ACC112 (cell line): Measurements from ENCODE around the gene CEP68.
"Not testable (repeated sequence)": the region's sequence is repeated elsewhere in the genome, so short reads cannot be mapped to it uniquely, and the experiment has no call there.

ENCODE experiments used
- H2AFZ ChIP-seq: fragments of 200-600 bp; sonication (generic); one replicate; pipeline ENCODE4 v1.6.0; 2017; ENCODE audit warnings: antibody characterized with exemption, low read length; ENCODE audit not compliant: unreplicated experiment
- H3K27ac ChIP-seq: fragments of 200-600 bp; sonication (generic); 2 replicates; pipeline ENCODE4 v1.5.1; 2014; ENCODE audit warnings: low read depth, mild to moderate bottlenecking, antibody characterized with exemption, low read length, moderate library complexity
- H3K27me3 ChIP-seq: fragments of 200-600 bp; sonication (generic); 2 replicates; pipeline ENCODE4 v1.6.1; 2014; ENCODE audit warnings: mild to moderate bottlenecking, antibody characterized with exemption, low read length, moderate library complexity, mixed read lengths; ENCODE audit not compliant: insufficient read depth
- H3K36me3 ChIP-seq: fragments of 200-600 bp; sonication (generic); 2 replicates; pipeline ENCODE4 v1.6.1; 2016; ENCODE audit warnings: mild to moderate bottlenecking, antibody characterized with exemption, low read length, moderate library complexity, mixed read lengths; ENCODE audit not compliant: insufficient read depth
- H3K4me1 ChIP-seq: fragments of 200-600 bp; sonication (generic); one replicate; pipeline ENCODE4 v1.6.1; 2016; ENCODE audit warnings: low read length, mixed read lengths; ENCODE audit not compliant: insufficient read depth, unreplicated experiment, control insufficient read depth
- H3K4me3 ChIP-seq: fragments of 200-600 bp; sonication (generic); 2 replicates; pipeline ENCODE4 v1.5.1; 2014; ENCODE audit warnings: mild to moderate bottlenecking, low read depth, low read length
- H3K79me2 ChIP-seq: fragments of 200-600 bp; sonication (generic); one replicate; pipeline ENCODE4 v1.6.0; 2016; ENCODE audit warnings: low read length; ENCODE audit not compliant: control insufficient read depth, unreplicated experiment, insufficient read depth

Gene CEP68, protein sequence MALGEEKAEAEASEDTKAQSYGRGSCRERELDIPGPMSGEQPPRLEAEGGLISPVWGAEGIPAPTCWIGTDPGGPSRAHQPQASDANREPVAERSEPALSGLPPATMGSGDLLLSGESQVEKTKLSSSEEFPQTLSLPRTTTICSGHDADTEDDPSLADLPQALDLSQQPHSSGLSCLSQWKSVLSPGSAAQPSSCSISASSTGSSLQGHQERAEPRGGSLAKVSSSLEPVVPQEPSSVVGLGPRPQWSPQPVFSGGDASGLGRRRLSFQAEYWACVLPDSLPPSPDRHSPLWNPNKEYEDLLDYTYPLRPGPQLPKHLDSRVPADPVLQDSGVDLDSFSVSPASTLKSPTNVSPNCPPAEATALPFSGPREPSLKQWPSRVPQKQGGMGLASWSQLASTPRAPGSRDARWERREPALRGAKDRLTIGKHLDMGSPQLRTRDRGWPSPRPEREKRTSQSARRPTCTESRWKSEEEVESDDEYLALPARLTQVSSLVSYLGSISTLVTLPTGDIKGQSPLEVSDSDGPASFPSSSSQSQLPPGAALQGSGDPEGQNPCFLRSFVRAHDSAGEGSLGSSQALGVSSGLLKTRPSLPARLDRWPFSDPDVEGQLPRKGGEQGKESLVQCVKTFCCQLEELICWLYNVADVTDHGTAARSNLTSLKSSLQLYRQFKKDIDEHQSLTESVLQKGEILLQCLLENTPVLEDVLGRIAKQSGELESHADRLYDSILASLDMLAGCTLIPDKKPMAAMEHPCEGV

DNA sequence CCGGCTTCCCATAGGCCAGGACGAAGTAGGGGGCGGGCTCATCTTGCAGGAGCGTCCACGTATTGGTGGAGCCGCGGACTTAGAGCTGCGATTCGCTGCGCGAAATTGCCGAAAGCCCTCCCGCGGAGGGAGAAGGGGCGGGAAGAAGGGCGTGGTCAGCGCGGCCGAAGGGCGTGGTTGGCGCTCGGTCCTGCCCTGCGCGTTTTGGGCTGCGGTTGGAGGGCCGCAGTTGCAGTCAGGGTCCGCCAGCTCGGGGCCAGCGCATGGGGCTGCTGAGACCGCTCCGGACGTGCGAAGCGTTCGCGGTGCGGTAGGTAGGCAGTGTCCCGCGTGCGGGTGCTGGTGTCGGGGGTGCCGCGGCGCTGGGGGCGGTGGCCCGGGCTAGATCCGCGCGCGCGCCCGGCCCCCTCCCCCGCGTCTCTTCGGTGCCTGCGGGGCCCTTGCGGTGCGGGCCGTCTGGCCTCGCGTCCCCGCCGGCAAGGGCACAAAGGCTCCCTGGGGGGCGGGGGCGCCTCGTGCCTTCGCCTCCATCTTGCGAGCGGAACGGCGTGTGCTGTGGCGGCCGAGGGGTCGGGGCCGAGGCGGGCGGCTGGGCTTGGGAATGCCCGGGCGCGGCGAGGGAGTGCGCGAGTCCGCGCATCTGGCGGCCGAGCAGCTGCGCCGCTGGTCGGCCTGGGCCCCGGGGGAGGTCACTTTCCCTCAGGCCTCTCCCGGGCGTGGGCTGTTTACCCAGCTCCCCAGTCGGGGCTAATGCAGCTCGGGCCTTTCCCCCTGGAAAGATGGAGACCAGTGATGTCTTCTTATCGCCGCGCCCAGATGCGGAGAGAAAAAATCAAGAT, at the start of gene CEP68:
CEP68 (plus strand) TSS at position 202 of the 839 bp plus-strand sequence. CDS start 13,029 bp downstream, outside the sequence.
- Histone ChIP-seq H3K27me3 (no peaks in the 10 kb centered on the region), H3K79me2 (peaks cover 26% of the 10 kb centered on the region), H3K4me1 (peaks cover 16% of the 10 kb centered on the region), H3K36me3 (no peaks in the 10 kb centered on the region), H3K4me3 (peak within 1 kb of the TSS; percentile 97), H2AFZ (peak within 1 kb of the TSS; percentile 93), H3K27ac (peak within 1 kb of the TSS; percentile 44)

DNA sequence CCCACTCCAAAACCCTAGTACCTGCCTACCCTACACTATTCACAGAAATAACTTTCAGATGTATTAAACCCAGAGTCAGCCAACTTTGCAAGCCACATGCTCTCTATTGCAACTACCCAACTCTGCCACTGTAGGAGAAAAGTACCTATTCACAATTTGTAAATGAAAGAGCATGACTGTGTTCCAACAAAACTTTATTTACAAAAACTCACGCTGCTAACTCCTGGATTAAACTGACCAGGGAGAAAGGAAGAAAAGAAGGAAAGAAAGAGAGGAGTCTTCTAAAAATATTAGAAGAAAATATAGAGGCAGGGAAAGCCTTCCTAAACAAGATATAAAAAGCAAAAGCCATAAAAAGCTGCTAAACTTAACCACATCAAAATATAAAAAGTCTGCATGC, 42.4 kb upstream of the CEP68 start:
- no peaks in the 10 kb centered on the region for H3K36me3 ChIP-seq
- H3K27ac ChIP-seq = no peak overlapping the region

DNA sequence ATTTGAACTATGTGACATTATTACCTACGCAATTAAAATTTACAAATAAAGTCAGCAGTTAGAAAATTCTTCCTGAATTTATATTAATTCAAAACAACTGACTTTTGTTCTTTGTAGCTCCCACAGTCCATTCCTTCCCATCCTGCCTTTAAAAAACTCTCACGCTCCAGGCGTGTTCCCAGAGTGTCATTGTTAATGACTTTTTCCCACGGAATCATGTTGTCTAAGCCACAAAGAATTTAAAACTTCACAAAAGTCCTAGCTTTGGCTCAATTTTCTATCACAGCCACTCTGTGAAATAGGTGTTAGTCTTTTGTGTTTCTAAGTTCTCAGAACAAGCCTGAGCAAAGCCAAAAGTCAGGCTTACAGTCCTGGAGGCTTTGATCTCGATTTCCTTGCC, 40.5 kb upstream of the CEP68 start:
- no peaks in the 10 kb centered on the region for H3K4me1 ChIP-seq
- no peaks in the 10 kb centered on the region for H3K79me2 ChIP-seq
- H2AFZ ChIP-seq = no peak overlapping the region
- H3K36me3 ChIP-seq = no peaks in the 10 kb centered on the region
- H3K4me3 ChIP-seq = no peak overlapping the region
- H3K27me3 ChIP-seq = no peaks in the 10 kb centered on the region
- no peak overlapping the region for H3K27ac ChIP-seq

More for the DNA sequence above, 42.4 kb upstream of the CEP68 start:
- H3K4me1 ChIP-seq = no peaks in the 10 kb centered on the region
- no peaks in the 10 kb centered on the region for H3K79me2 ChIP-seq
- H3K27me3 ChIP-seq = no peaks in the 10 kb centered on the region
- H2AFZ ChIP-seq = no peak overlapping the region
- no peak overlapping the region for H3K4me3 ChIP-seq

DNA sequence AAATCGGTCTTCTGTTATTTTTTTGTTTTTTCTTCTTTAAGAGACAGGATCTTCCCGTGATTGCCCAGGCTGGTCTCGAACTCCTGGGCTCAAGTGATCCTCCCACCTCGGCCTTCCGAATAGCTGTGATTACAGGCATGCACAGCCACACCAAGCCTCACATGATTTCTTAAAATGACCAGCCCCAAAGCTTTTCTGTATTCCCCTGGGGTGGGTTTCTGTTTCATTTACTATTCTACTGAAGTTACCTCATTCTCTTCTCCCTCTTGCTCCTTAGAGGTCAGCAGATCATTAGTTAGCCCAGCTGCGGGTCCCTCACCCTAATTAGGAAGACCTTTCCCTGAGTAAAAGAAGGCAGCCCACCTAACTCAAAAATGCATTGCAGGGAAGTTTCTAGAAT, 39.4 kb upstream of the CEP68 start:
- H3K4me1 ChIP-seq = no peaks in the 10 kb centered on the region
- H3K4me3 ChIP-seq = no peak overlapping the region
- H3K27me3 ChIP-seq = no peaks in the 10 kb centered on the region
- no peak overlapping the region for H3K27ac ChIP-seq
- no peaks in the 10 kb centered on the region for H3K36me3 ChIP-seq
- H2AFZ ChIP-seq = no peak overlapping the region
- H3K79me2 ChIP-seq = no peaks in the 10 kb centered on the region

DNA sequence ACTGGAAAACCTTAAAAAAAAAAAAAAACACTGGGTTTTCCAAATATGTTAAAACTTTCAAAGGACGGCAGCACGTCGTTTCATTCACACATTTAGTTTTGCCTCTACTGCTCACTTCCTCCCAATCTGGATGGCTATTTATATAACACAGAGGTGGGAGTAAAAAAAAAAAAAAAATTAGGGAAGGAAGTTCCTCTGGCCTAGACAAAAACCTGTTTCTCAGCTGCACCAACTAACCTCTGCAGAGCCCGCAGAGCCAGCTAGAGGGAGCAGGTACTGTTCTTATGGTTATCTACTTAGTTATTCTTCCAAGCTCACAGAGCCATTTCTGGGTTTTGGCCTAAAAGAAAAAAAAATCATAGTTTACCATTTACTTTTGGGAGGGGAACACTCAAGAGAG, 38.9 kb upstream of the CEP68 start:
- H3K79me2 ChIP-seq = no peaks in the 10 kb centered on the region
- no peaks in the 10 kb centered on the region for H3K36me3 ChIP-seq

DNA sequence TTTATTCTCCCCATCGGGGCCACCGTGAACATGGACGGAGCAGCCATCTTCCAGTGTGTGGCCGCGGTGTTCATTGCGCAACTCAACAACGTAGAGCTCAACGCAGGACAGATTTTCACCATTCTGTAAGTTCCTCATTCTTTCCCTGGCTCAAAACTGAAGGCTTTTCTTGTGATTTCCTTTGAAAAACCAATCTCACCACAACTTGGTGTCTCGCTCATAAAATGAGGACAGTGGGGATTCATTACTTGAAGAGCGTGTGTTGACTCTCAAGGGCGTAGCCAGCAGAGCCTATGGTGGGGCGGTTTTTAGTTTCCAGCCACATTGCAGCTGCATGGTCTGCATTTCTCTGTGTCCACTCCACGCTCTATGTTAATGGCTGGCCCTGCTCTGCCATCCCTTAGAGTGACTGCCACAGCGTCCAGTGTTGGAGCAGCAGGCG, 38.1 kb upstream of the CEP68 start:
- H3K4me3 ChIP-seq = no peak overlapping the region

More for the DNA sequence above, 38.9 kb upstream of the CEP68 start:
- Histone ChIP-seq H3K27me3 (no peaks in the 10 kb centered on the region), H3K4me3 (no peak overlapping the region), H3K27ac (no peak overlapping the region), H3K4me1 (no peaks in the 10 kb centered on the region), H2AFZ (no peak overlapping the region)

DNA sequence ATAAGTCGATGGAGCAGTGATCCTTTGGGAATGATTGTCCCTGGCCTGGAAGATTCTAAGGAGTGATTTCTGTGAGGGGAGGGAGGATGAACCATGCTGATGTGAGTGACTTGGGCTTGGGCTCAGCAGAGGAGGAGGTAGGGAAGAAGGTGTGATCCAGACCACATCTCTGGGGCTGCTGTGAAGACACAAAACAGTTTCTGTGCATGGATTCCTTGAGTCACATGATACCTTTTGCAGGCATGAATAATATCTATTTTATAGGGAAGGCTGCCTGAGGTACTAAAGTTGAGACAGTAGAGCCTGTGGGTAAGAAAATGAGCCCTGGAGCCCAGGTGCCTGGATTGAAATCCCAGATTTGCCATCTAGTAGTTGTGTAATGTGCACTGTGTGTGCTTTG, 37.2 kb upstream of the CEP68 start:
- no peaks in the 10 kb centered on the region for H3K27me3 ChIP-seq
- no peak overlapping the region for H2AFZ ChIP-seq
- no peak overlapping the region for H3K27ac ChIP-seq
- peaks cover 3% of the 10 kb centered on the region for H3K4me1 ChIP-seq
- H3K79me2 ChIP-seq = no peaks in the 10 kb centered on the region
- no peak overlapping the region for H3K4me3 ChIP-seq
- no peaks in the 10 kb centered on the region for H3K36me3 ChIP-seq

More for the DNA sequence above, 38.1 kb upstream of the CEP68 start:
- Histone ChIP-seq H3K36me3 (no peaks in the 10 kb centered on the region), H3K27ac (no peak overlapping the region), H3K79me2 (no peaks in the 10 kb centered on the region), H2AFZ (no peak overlapping the region), H3K27me3 (no peaks in the 10 kb centered on the region), H3K4me1 (no peaks in the 10 kb centered on the region)

DNA sequence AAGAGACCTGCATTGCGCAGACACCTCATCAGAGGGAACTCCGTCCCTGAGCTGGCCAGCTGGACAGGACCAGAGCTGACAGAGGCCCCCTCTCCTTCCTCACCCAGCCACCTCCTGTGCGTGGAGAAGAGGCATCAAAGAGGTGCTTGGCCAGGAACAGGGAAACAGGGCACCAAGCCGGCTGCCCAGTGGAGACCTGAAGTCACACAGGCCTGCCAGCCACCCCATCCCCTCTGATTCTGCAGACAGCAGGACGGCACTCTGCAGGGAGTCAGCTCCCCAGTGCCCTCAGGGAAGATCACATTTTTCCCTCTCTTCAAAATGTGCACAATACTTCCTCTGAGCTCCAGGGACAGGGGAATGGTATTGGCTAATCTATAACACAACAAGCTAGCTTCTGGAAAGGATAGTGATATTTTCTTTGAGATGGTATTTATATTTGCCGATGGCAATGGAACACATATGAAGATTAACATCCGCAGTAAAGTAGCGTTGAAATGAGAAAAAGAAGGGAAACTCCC, 36.5 kb upstream of the CEP68 start:
- H3K79me2 ChIP-seq = no peaks in the 10 kb centered on the region
- H3K36me3 ChIP-seq = no peaks in the 10 kb centered on the region
- H3K27ac ChIP-seq = no peak overlapping the region
- H3K4me1 ChIP-seq = peaks cover 8% of the 10 kb centered on the region
- H2AFZ ChIP-seq = no peak overlapping the region
- H3K4me3 ChIP-seq = no peak overlapping the region
- H3K27me3 ChIP-seq = no peaks in the 10 kb centered on the region

DNA sequence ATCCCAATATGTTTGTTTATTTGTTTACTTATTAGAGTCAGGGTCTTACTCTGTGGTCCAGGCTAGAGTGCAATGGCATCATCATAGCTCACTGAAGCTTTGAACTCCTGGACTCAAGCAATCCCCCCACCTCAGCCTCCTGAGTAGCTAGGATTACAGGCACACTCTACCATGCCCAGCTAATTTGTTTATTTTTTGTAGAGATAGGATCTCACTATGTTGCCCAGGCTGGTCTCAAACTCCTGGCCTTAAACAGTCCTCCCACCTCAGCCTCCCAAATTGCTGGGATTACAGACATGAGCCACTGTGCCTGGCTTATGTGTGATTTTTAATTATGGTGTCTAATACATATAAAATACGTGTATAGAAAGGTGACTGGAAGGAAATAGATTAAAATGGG, 36.0 kb upstream of the CEP68 start:
- not testable (repeated sequence) for H3K4me3 ChIP-seq, H3K27ac ChIP-seq, H3K79me2 ChIP-seq, H3K36me3 ChIP-seq, H3K27me3 ChIP-seq, H3K4me1 ChIP-seq, H2AFZ ChIP-seq

DNA sequence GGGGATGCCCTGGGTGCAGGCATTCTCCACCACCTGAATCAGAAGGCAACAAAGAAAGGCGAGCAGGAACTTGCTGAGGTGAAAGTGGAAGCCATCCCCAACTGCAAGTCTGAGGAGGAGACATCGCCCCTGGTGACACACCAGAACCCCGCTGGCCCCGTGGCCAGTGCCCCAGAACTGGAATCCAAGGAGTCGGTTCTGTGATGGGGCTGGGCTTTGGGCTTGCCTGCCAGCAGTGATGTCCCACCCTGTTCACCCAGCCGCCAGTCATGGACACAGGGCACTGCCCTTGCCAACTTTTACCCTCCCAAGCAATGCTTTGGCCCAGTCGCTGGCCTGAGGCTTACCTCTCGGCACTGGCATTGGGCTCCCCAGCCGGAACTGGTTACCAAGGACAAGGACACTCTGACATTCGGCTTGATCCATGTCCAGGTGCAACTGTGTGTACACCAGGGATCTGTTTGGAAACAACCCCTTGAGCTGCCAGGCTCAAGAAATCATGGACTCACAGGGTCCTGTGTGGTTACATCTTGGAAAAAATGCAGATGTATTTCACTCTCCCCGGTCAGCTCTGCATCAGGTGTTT, 35.2 kb upstream of the CEP68 start:
- H3K27me3 ChIP-seq = no peaks in the 10 kb centered on the region
- no peaks in the 10 kb centered on the region for H3K36me3 ChIP-seq
- H3K4me1 ChIP-seq = peaks cover 10% of the 10 kb centered on the region

More for the DNA sequence above, 35.2 kb upstream of the CEP68 start:
- no peak overlapping the region for H2AFZ ChIP-seq
- H3K4me3 ChIP-seq = no peak overlapping the region
- H3K27ac ChIP-seq = no peak overlapping the region
- no peaks in the 10 kb centered on the region for H3K79me2 ChIP-seq
